Bronchial epithelial cell (primary cell): ENCODE data around the gene OMG. TPM values are rescaled to one million over a fixed set of nuclear protein-coding genes. Genes with fewer than 3 reads are reported as not detected.
"Not testable (repeated sequence)": the region's sequence is repeated elsewhere in the genome, so short reads cannot be mapped to it uniquely, and the experiment has no call there.

ENCODE experiments used
- DNase-seq: peaks from one replicate; pipeline ENCODE4 v3.0.0-alpha.2; 2010; ENCODE audit warnings: low read depth
- FAIRE-seq: peaks from 2 replicates; lab custom pipeline; 2011; peaks lifted over from hg19 to GRCh38; lab: Jason Lieb, UNC
- H3K27me3 ChIP-seq: 2 replicates; pipeline ENCODE4 v1.5.1; 2011; ENCODE audit warnings: low read length; ENCODE audit not compliant: control insufficient read depth, insufficient read depth
- H3K36me3 ChIP-seq: 2 replicates; pipeline ENCODE4 v1.5.1; 2011; ENCODE audit warnings: low read length; ENCODE audit not compliant: control insufficient read depth, insufficient read depth
- H3K4me3 ChIP-seq: 2 replicates; pipeline ENCODE4 v1.5.1; 2011; ENCODE audit warnings: mild to moderate bottlenecking, low read depth, low read length, control low read depth
- total RNA-seq: library from RNA; depleted of rRNA; stranded (reverse); fragments of >200 nt; gene quantifications from 2 replicates; pipeline ENCODE4 v1.2.1, GENCODE V29; 2014
- TF ChIP-seq, protein P1 (sequence below): IDR thresholded peaks from 2 replicates; pipeline ENCODE4 v1.5.1; 2011; ENCODE audit warnings: mild to moderate bottlenecking, moderate library complexity, low read length, control low read depth, inconsistent platforms; ENCODE audit not compliant: insufficient read depth, severe bottlenecking

OMG gene
- total RNA-seq, 1 donor from 2014 or later = not detected

DNA sequence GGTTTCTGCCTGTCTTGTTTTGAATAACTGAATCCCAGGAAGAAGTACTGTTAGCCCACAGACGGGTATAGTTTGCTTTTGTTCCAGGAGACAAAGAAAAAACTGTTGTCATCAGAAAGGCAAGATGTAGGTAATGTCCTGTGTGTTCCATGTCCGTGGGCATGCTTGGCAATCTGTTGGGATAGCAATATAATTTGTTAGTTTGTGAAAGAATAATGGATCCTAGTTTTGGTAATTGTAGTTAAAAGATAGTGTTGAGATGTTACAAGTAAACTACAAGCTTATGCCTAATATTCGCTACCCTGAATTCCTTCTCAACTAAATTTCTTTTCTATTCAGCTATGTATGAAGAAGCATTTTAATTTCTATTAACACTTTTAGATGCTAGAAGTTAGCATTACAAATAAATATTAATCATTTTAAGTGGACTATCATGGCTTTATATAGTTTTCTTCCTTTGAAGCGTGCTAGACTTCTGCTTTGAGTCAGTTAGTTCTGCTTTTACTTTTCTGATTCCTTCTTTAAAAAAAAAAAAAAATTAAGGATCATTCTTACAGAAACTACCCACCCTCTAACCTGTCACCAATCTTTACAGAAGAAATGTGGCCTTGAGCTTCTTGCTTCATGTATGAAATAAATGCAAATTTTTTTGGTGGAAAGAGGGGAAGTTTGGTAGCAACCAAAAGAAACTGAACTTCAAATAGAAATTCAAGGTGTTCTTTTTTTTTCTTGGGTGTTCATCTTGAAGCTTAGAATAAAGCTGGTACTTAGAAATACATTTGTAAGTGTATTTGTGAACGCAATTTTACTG, 22.0 kb upstream of the OMG start:
- no peak for DNase-seq
- FAIRE-seq = no peak
- no peaks in the 10 kb centered on the region for H3K27me3 ChIP-seq
- TF ChIP-seq, protein P1, sequence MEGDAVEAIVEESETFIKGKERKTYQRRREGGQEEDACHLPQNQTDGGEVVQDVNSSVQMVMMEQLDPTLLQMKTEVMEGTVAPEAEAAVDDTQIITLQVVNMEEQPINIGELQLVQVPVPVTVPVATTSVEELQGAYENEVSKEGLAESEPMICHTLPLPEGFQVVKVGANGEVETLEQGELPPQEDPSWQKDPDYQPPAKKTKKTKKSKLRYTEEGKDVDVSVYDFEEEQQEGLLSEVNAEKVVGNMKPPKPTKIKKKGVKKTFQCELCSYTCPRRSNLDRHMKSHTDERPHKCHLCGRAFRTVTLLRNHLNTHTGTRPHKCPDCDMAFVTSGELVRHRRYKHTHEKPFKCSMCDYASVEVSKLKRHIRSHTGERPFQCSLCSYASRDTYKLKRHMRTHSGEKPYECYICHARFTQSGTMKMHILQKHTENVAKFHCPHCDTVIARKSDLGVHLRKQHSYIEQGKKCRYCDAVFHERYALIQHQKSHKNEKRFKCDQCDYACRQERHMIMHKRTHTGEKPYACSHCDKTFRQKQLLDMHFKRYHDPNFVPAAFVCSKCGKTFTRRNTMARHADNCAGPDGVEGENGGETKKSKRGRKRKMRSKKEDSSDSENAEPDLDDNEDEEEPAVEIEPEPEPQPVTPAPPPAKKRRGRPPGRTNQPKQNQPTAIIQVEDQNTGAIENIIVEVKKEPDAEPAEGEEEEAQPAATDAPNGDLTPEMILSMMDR = no peak
- H3K4me3 ChIP-seq = no peak overlapping the region
- no peaks in the 10 kb centered on the region for H3K36me3 ChIP-seq

DNA sequence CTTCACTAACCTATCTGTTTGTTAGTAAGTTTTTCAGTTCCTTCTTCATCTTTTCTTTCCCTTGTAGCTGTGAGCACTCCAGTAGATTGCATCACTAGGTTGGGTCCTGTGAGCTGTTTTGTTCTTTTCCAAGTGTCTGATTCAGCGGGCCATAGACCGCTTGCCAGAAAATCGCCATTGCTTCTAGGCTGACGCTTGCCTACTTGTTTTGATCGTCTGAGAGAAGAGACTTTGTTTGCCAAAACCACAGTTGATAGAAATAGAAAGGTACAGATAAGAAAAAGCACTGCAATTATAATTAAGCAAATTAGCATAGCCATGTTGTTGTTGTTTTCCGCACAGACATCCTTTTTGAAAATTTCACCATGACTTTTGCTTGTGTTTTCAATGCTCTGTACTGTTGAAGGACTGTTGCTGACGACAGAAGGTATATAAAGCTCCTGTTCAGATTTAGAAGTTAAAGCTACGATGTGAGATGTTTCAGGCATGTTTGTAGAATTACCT, 21.3 kb upstream of the OMG start:
- Histone ChIP-seq H3K4me3 (no peak overlapping the region), H3K27me3 (no peaks in the 10 kb centered on the region), H3K36me3 (no peaks in the 10 kb centered on the region)
- FAIRE-seq = no peak
- TF ChIP-seq, protein P1 = no peak
- DNase-seq = peak; percentile 69

GRCh38 chr17:31314782-31315100, 17.7 kb upstream of the OMG start:
- DNase-seq (no peak), FAIRE-seq (no peak)
- H3K27me3 ChIP-seq = no peaks in the 10 kb centered on the region
- TF ChIP-seq, protein P1 = no peak
- no peaks in the 10 kb centered on the region for H3K36me3 ChIP-seq
- no peak overlapping the region for H3K4me3 ChIP-seq

GRCh38 chr17:31313982-31314781, 17.1 kb upstream of the OMG start, which contains the start of gene EVI2B:
TSS of gene EVI2B (minus strand) at chr17:31314054. CDS start at chr17:31305609, 8,445 bp downstream.
- H3K4me3 ChIP-seq = no peak within 1 kb of the TSS
- H3K36me3 ChIP-seq = no peaks in the 10 kb centered on the region
- TF ChIP-seq, protein P1 = no peak
- DNase-seq (peak; percentile 90), FAIRE-seq (no peak)
- H3K27me3 ChIP-seq = no peaks in the 10 kb centered on the region

DNA sequence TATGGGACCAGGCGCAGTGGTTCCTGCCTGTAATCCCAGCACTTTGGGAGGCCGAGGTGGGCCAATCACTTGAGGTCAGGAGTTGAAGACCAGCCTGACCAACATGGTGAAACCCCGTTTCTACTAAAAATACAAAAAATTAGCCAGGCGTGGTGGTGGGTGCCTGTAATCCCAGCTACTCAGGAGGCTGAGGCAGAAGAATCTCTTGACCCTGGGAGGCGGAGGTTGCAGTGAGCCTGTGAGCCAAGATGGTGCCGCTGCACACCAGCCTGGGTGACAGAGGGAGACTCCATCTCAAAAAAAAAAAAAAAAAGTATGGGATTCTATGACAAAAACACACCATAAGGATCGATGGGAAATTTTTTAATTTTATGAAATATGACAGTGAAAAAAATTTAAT, 15.2 kb upstream of the OMG start:
- not testable (repeated sequence) for H3K36me3 ChIP-seq, H3K27me3 ChIP-seq, FAIRE-seq, H3K4me3 ChIP-seq, DNase-seq

- TF ChIP-seq, protein P1 = no peak
- Histone ChIP-seq H3K36me3 (no peaks in the 10 kb centered on the region), H3K27me3 (no peaks in the 10 kb centered on the region), H3K4me3 (no peak overlapping the region)
- FAIRE-seq = no peak
- no peak for DNase-seq
Measured at GRCh38 chr17:31311526-31311925, 14.5 kb upstream of the OMG start.
